IgD-negative memory B cell (primary cell): ENCODE measurements around the gene TCF7L1. TPM values are rescaled to one million over a fixed set of nuclear protein-coding genes. Genes with fewer than 3 reads are reported as not detected.
"Not testable (repeated sequence)": the region's sequence is repeated elsewhere in the genome, so short reads cannot be mapped to it uniquely, and the experiment has no call there.

ENCODE experiments used
- H3K27ac Mint-ChIP-seq, 3 donors: one replicate each; pipeline ENCODE4 v1.8.0; 2020 to 2022; ENCODE audit warnings: mild to moderate bottlenecking in 3 of 3, mixed read lengths in 3 of 3, moderate library complexity in 1 of 3
- H3K27me3 Mint-ChIP-seq: one replicate; pipeline ENCODE4 v1.8.0; 2021; ENCODE audit warnings: mixed read lengths
- H3K36me3 Mint-ChIP-seq: one replicate; pipeline ENCODE4 v1.8.0; 2020; ENCODE audit warnings: mild to moderate bottlenecking, mixed read lengths
- H3K4me1 Mint-ChIP-seq, 3 donors: one replicate each; pipeline ENCODE4 v1.8.0; 2020 to 2022; ENCODE audit warnings: mixed read lengths in 3 of 3, mild to moderate bottlenecking in 1 of 3
- H3K4me3 Mint-ChIP-seq, 4 donors: one replicate each; pipeline ENCODE4 v1.8.0; 2020 to 2022; ENCODE audit warnings: mild to moderate bottlenecking in 4 of 4, mixed read lengths in 4 of 4, moderate library complexity in 3 of 4
- H3K9me3 Mint-ChIP-seq, 3 donors: one replicate each; pipeline ENCODE4 v1.8.0; 2020 to 2021; ENCODE audit warnings: mixed read lengths in 3 of 3, mild to moderate bottlenecking in 1 of 3
- polyA plus RNA-seq: library from polyadenylated mRNA; unstranded; fragments of 300-500 nt; fragmentation: Illumina TruSeq; gene quantifications from one replicate; pipeline ENCODE4 v1.2.3, GENCODE V29; 2021

Gene TCF7L1
- polyA plus RNA-seq, 1 donor from 2014 or later = 1.0 TPM

DNA sequence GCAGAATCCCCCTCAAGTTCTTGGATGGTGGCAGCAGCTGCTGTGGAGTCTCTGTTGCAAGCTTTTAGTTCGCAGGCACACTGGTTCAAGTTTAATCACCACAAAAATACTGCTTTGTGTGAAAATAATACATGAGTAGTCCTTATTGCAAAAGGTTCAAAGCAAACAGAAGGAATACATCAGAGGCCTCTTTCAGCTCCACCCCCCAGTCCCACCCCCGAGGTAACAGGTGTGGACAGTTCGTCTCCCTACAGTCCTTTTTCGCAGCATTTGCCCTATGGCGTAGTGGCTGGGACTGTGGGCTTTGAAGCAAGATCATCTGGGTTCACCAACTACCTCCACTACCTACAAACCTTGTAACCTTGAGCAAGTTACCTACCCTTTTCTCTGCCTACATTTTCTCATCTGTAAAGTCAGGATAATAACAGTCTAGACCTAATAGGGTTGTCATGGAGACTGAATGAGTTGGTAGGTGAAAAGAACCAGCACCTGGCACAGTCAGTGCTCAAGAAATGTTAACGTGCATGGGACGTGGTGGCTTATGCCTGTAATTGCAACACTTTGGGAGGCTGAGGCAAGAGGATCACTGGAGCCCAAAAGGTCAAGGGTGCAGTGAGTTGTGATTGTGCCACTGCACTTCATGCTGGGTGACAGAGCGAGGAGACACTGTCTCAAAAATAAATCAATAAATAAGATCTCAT, 61.7 kb downstream of the TCF7L1 start:
- H3K9me3 Mint-ChIP-seq = peaks cover 0 to 2% (median 0%) of the 10 kb centered on the region in 3 donors
- no peak overlapping the region for H3K4me3 Mint-ChIP-seq
- no peak overlapping the region for H3K27ac Mint-ChIP-seq
- H3K36me3 Mint-ChIP-seq = no peaks in the 10 kb centered on the region
- H3K27me3 Mint-ChIP-seq = peaks cover 2% of the 10 kb centered on the region
- peaks cover 0 to 1% (median 0%) of the 10 kb centered on the region in 3 donors for H3K4me1 Mint-ChIP-seq

DNA sequence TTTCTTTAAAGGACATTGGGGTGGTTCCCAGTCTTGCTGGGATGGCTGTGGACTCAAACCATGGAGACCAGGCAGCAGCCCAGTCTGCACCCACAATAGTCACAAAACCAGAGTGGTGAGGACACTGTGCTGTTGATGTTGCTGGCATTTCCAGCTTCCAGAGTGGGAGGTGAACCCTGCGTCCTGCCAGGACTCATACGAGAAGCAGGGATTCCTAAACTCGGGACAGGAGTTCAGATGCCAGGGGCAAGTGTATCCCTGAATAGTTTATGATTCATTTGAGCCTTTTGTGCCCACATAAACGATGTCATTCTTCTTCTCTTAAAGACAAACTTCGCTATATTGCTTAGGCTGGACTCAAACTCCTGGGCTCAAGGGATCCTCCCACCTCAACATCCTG, 62.8 kb downstream of the TCF7L1 start:
- no peak overlapping the region for H3K4me3 Mint-ChIP-seq
- H3K27ac Mint-ChIP-seq = no peak overlapping the region
- H3K4me1 Mint-ChIP-seq = peaks cover 0 to 1% (median 0%) of the 10 kb centered on the region in 3 donors
- H3K27me3 Mint-ChIP-seq = peaks cover 6% of the 10 kb centered on the region
- peaks cover 0 to 2% (median 0%) of the 10 kb centered on the region in 3 donors for H3K9me3 Mint-ChIP-seq
- no peaks in the 10 kb centered on the region for H3K36me3 Mint-ChIP-seq

DNA sequence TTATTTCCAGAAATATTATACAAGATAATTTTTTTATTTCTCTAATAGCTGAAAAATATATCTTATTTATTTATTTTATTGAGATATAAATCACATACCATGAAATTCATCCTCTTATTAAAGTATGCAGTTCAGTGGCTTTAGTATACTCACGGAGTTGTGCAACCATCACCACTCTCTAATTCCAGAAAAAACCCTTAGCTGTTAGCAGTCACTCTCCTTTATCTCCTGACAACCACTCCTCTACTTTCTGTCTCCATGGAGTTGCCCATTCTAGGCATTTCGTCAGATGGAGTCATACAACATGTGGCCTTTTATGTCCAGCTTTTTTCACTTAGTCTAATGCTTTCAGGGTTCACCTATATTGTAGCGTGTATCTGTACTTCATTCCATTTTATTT, 66.5 kb downstream of the TCF7L1 start:
- H3K36me3 Mint-ChIP-seq = peaks cover 2% of the 10 kb centered on the region
- H3K27ac Mint-ChIP-seq = no peak overlapping the region
- no peak overlapping the region for H3K4me3 Mint-ChIP-seq
- H3K27me3 Mint-ChIP-seq = peaks cover 6% of the 10 kb centered on the region
- no peaks in the 10 kb centered on the region for H3K4me1 Mint-ChIP-seq
- no peaks in the 10 kb centered on the region for H3K9me3 Mint-ChIP-seq

DNA sequence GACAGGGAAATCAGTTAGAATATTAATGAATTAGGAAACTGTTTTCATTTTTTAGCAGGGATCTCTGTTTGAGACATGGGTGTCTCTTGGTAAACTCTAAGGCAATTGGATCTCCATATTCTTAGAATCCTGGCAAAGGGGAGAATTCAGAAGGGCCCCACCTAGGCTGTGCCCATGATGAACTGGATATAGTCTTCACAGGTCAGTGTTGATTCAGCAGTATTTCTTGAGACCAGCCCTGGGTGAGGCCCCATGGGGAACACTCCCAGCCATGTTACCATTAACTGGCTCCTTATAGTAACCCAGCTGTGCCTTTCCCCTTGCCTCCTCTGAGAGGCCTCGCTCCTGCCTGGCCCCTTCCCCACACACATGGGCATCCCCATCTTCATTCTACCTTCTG, 76.7 kb downstream of the TCF7L1 start:
- Mint-ChIP-seq H3K4me3 (no peak overlapping the region), H3K27me3 (peaks cover 16% of the 10 kb centered on the region), H3K4me1 (peaks cover 0 to 10% (median under 1%) of the 10 kb centered on the region in 3 donors), H3K9me3 (peaks cover 0 to 2% (median 0%) of the 10 kb centered on the region in 3 donors), H3K27ac (no peak overlapping the region), H3K36me3 (no peaks in the 10 kb centered on the region)

DNA sequence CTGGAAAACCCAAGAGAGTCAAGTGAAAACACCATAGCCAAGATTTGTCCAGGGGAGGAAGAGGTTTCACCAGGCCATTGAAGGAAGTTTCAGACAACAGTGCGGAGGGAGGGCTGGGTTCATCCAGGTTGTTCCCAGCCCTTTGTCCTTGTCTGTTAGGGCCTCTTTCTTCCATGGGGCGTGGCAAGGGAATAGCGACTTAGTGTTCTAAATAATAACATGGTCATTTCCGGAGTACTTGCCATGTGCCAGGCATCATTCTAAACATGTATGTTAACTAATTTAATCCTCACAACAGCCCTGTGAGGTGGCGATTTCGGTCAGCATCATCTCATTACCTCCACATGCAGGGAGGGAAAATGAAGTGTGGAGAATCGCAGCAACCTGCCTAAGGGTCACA, 77.3 kb downstream of the TCF7L1 start:
- Mint-ChIP-seq H3K27ac (no peak overlapping the region), H3K4me3 (no peak overlapping the region), H3K36me3 (no peaks in the 10 kb centered on the region), H3K4me1 (peaks cover 0 to 13% (median 3%) of the 10 kb centered on the region in 3 donors), H3K27me3 (peaks cover 16% of the 10 kb centered on the region), H3K9me3 (peaks cover 0 to 2% (median 0%) of the 10 kb centered on the region in 3 donors)

DNA sequence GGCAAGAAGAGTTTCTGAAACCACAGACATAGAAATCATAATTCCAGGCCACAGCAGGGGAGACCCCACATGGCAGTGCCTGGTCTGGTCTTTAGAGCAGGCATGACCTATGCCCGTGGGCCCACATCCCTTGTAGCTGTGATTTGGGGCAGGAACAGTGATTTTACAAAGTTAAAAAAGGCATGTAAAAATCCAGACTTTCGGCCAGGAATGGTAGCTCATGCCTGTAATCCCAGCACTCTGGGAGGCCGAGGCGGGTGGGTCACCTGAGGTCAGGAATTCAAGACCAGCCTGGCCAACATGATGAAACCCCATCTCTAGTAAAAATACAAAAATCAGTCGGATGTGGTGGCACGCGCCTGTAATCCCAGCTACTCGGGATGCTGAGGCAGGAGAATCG, 78.4 kb downstream of the TCF7L1 start:
- not testable (repeated sequence) for H3K27ac Mint-ChIP-seq, H3K36me3 Mint-ChIP-seq, H3K9me3 Mint-ChIP-seq, H3K4me3 Mint-ChIP-seq
- Mint-ChIP-seq H3K27me3 (peaks cover 18% of the 10 kb centered on the region), H3K4me1 (peaks cover 0 to 13% (median 3%) of the 10 kb centered on the region in 3 donors)

DNA sequence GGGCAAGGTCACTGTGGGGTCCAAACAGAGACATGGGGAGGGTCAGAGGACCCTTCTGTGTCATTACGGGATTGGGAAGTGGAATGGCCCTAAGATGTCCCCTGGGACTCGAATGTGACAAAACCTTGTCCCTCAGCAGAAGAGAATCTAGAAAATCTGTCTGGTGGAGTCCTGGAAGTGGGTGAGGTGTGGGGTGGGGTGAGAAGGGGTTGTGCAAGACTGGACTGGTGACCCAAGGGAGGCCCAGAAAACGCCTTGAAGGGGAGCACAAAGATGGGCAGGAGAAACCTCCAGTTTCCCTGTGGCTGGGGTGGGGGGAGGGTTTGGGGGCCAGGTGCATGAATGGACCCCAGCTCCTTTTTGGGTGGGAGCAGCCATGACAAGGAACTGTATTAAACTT, 79.6 kb downstream of the TCF7L1 start:
- Mint-ChIP-seq H3K36me3 (no peaks in the 10 kb centered on the region), H3K27me3 (peaks cover 22% of the 10 kb centered on the region), H3K27ac (no peak overlapping the region), H3K4me3 (no peak overlapping the region), H3K9me3 (peaks cover 0 to 2% (median 0%) of the 10 kb centered on the region in 3 donors), H3K4me1 (peaks cover 0 to 13% (median 3%) of the 10 kb centered on the region in 3 donors)

- Mint-ChIP-seq H3K4me3 (no peak overlapping the region), H3K27ac (no peak overlapping the region), H3K9me3 (peaks cover 0 to 2% (median 0%) of the 10 kb centered on the region in 3 donors), H3K4me1 (peaks cover 0 to 13% (median 3%) of the 10 kb centered on the region in 3 donors), H3K27me3 (peaks cover 22% of the 10 kb centered on the region), H3K36me3 (no peaks in the 10 kb centered on the region)
These were observed 80.2 kb downstream of the TCF7L1 start for GRCh38 chr2:85213404-85213803.

DNA sequence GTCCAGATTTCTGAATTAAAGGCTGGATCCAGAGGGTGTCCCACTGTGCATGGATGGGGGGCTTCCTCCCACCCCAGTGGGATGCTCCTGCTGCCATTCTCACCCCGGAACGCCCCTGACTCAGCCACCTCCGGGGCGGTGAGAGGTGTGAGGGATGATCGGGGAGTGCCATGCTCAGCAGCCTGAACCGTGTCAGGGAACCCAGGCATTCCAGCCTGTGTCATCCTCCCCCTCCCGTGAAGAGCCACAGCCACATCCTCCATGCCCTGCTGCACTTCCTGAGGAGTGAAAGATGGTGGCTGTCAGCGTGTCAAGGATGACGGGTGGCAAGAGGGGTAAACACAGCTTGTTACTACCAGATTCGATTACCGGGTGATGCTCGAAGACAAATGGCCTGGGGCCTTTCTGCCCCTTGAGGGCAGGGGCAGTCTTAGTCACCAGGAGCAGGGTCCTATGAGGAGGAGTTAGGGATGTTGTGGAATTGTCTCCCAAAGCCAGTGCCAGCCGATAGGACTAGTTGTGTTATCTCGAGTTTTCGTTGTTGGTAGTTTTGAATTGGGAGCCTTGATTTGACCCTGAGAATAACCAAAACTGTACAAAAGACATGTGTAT, 80.8 kb downstream of the TCF7L1 start:
- Mint-ChIP-seq H3K4me3 (no peak overlapping the region), H3K27me3 (peaks cover 22% of the 10 kb centered on the region), H3K36me3 (no peaks in the 10 kb centered on the region), H3K27ac (no peak overlapping the region), H3K9me3 (peaks cover 0 to 2% (median 0%) of the 10 kb centered on the region in 3 donors), H3K4me1 (peaks cover 0 to 13% (median 3%) of the 10 kb centered on the region in 3 donors)

GRCh38 chr2:85215081-85215447, 81.9 kb downstream of the TCF7L1 start:
- Mint-ChIP-seq H3K4me1 (peaks cover 0 to 13% (median 3%) of the 10 kb centered on the region in 3 donors), H3K27me3 (peaks cover 24% of the 10 kb centered on the region), H3K9me3 (peaks cover 0 to 2% (median 0%) of the 10 kb centered on the region in 3 donors), H3K36me3 (no peaks in the 10 kb centered on the region), H3K27ac (no peak overlapping the region), H3K4me3 (no peak overlapping the region)

- no peak overlapping the region for H3K27ac Mint-ChIP-seq
- peaks cover 0 to 2% (median 0%) of the 10 kb centered on the region in 3 donors for H3K9me3 Mint-ChIP-seq
- H3K27me3 Mint-ChIP-seq = peaks cover 24% of the 10 kb centered on the region
- peaks cover 0 to 13% (median 3%) of the 10 kb centered on the region in 3 donors for H3K4me1 Mint-ChIP-seq
- H3K4me3 Mint-ChIP-seq = no peak overlapping the region
- no peaks in the 10 kb centered on the region for H3K36me3 Mint-ChIP-seq
These were observed 82.5 kb downstream of the TCF7L1 start for GRCh38 chr2:85215448-85216401.

DNA sequence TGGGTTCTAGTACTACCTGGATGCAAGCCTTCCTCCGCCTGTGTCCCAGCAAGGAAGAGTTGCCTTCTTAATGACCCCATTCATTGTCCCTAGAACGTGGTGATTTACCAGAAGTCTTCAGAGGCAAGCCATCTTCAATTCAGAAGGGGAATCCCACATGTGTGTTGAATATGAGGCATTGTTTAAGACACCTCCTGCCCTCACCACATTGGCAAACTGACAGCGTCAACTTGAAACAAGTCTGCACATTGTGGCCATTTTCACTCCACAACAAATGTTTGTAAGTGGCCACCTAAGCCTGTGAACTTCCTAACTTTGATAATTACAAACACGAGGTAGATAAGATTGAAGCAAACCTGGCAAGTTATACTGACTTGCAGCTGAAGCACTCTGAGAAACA, 83.7 kb downstream of the TCF7L1 start:
- peaks cover 0 to 13% (median 3%) of the 10 kb centered on the region in 3 donors for H3K4me1 Mint-ChIP-seq
- no peak overlapping the region for H3K27ac Mint-ChIP-seq
- H3K36me3 Mint-ChIP-seq = no peaks in the 10 kb centered on the region
- peaks cover 0 to 4% (median 0%) of the 10 kb centered on the region in 3 donors for H3K9me3 Mint-ChIP-seq
- H3K4me3 Mint-ChIP-seq = no peak overlapping the region
- peaks cover 24% of the 10 kb centered on the region for H3K27me3 Mint-ChIP-seq

GRCh38 chr2:85221067-85221691, 88.0 kb downstream of the TCF7L1 start:
- peaks cover 0 to 3% (median 1%) of the 10 kb centered on the region in 3 donors for H3K9me3 Mint-ChIP-seq
- peaks cover 1% of the 10 kb centered on the region for H3K36me3 Mint-ChIP-seq
- peaks cover 11% of the 10 kb centered on the region for H3K27me3 Mint-ChIP-seq
- H3K27ac Mint-ChIP-seq = no peak overlapping the region
- H3K4me3 Mint-ChIP-seq = no peak overlapping the region
- H3K4me1 Mint-ChIP-seq = peaks cover 0 to 3% (median 0%) of the 10 kb centered on the region in 3 donors

DNA sequence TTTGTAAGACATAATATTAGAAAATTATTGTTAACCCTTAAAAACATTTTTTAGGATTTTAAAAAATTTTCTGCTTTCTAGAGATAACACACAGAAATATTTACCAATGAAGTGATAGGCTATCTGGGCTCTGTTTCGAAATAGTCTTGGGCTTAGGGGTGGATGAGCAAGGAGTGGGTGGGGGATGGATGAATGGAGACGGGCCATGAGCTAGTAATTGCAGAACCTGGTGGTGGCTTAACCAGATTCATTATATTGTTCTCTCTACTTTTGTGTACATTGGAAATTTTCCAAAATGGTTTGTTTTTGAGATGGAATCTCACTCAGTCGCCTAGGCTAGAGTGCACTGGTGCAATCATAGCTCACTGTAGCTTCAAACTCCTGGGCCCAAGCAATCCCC, 89.6 kb downstream of the TCF7L1 start:
- Mint-ChIP-seq H3K4me1 (peaks cover 0 to 3% (median 0%) of the 10 kb centered on the region in 3 donors), H3K36me3 (peaks cover 1% of the 10 kb centered on the region), H3K27ac (no peak overlapping the region), H3K9me3 (peaks cover 0 to 3% (median 1%) of the 10 kb centered on the region in 3 donors), H3K27me3 (peaks cover 13% of the 10 kb centered on the region), H3K4me3 (no peak overlapping the region)
